MM.1S (cell line): ENCODE data around the gene CUL5.
A peak's percentile ranks its signal among the peaks of the same experiment; 100 is the strongest.
"Not testable (repeated sequence)": the region's sequence is repeated elsewhere in the genome, so short reads cannot be mapped to it uniquely, and the experiment has no call there.

Experiments used
- DNase-seq: peaks from one replicate; pipeline ENCODE4 v3.0.0-alpha.2; 2015
- H2AFZ ChIP-seq: fragments of 300-600 bp; sonication (generic); 2 replicates; pipeline ENCODE4 v1.6.0; 2016; ENCODE audit warnings: antibody characterized with exemption, low read length
- H3F3A ChIP-seq: fragments of 300-600 bp; sonication (generic); 2 replicates; pipeline ENCODE4 v1.6.1; 2016; ENCODE audit warnings: mild to moderate bottlenecking, antibody characterized with exemption, low read length, moderate library complexity, mixed read lengths; ENCODE audit not compliant: insufficient read depth
- H3K27ac ChIP-seq: fragments of 300-600 bp; sonication (generic); 2 replicates; pipeline ENCODE4 v1.5.1; 2016; ENCODE audit warnings: mild to moderate bottlenecking, low read length
- H3K27me3 ChIP-seq: fragments of 300-600 bp; sonication (generic); replicated peaks from 2 replicates; pipeline ENCODE4 v1.6.0; 2016; ENCODE audit warnings: low read length; ENCODE audit not compliant: insufficient read depth
- H3K36me3 ChIP-seq: fragments of 300-600 bp; sonication (generic); replicated peaks from 2 replicates; pipeline ENCODE4 v1.6.1; 2016; ENCODE audit warnings: mild to moderate bottlenecking, low read length, mixed read lengths; ENCODE audit not compliant: insufficient read depth
- H3K4me1 ChIP-seq: fragments of 300-600 bp; sonication (generic); 2 replicates; pipeline ENCODE4 v1.6.1; 2016; ENCODE audit warnings: low read length, mixed read lengths
- H3K4me2 ChIP-seq: fragments of 300-600 bp; sonication (generic); 2 replicates; pipeline ENCODE4 v1.6.0; 2016; ENCODE audit warnings: low read depth, low read length
- H3K4me3 ChIP-seq: fragments of 300-600 bp; sonication (generic); 2 replicates; pipeline ENCODE4 v1.5.1; 2016; ENCODE audit warnings: low read length, mixed read lengths
- H3K79me2 ChIP-seq: fragments of 300-600 bp; sonication (generic); 2 replicates; pipeline ENCODE4 v1.6.1; 2016; ENCODE audit warnings: mixed run types, low read length, mixed read lengths
- H3K9ac ChIP-seq: fragments of 300-600 bp; sonication (generic); 2 replicates; pipeline ENCODE4 v1.6.1; 2016; ENCODE audit warnings: low read length, mixed read lengths
- H3K9me2 ChIP-seq: fragments of 300-600 bp; sonication (generic); replicated peaks from 2 replicates; pipeline ENCODE4 v1.6.1; 2016; ENCODE audit warnings: mild to moderate bottlenecking, low read length, mixed read lengths; ENCODE audit not compliant: insufficient read depth
- H3K9me3 ChIP-seq: fragments of 300-600 bp; sonication (generic); replicated peaks from 2 replicates; pipeline ENCODE4 v1.6.1; 2016; ENCODE audit warnings: mild to moderate bottlenecking, low read length, mixed read lengths; ENCODE audit not compliant: insufficient read depth
- H4K20me1 ChIP-seq: fragments of 300-600 bp; sonication (generic); 2 replicates; pipeline ENCODE4 v1.6.1; 2016; ENCODE audit warnings: mild to moderate bottlenecking, low read length, moderate library complexity, mixed read lengths; ENCODE audit not compliant: insufficient read depth
- EZH2 ChIP-seq: fragments of 300-600 bp; sonication (generic); optimal IDR thresholded peaks from 2 replicates; pipeline ENCODE3; 2017; ENCODE audit warnings: low read depth, mild to moderate bottlenecking, antibody characterized with exemption, low read length, mixed read lengths
- EZH2phosphoT487 ChIP-seq: fragments of 300-600 bp; sonication (generic); IDR thresholded peaks from 2 replicates; pipeline ENCODE4 v1.6.1; 2018; ENCODE audit warnings: antibody characterized with exemption, low read length
- TF ChIP-seq, protein P1 (sequence below): fragments of 300-600 bp; sonication (generic); IDR thresholded peaks from 2 replicates; pipeline ENCODE4 v1.5.1; 2016; ENCODE audit warnings: antibody characterized with exemption, low read length, mixed read lengths

CUL5 gene

DNA sequence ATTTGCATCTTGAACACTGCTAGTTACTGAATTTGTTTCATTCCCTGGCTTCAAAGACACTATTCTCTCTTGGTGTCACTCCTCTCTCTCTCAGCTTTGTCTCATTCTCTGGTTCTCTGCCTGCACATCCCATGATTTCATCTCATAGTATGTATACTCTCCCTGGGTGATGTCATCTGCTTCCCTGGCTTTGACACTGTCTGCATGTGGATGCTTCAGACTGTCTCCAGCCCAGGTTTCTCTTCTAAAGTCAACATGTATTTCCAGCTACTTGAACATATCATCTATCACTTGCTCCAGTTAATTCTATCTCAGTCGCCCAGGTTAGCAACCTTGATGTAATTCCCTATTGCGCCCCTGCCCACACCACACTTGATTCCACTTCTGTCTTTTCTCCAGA is 103.4 kb downstream of the CUL5 start:
- Histone ChIP-seq H4K20me1 (no peaks in the 10 kb centered on the region), H2AFZ (no peak overlapping the region)

DNA sequence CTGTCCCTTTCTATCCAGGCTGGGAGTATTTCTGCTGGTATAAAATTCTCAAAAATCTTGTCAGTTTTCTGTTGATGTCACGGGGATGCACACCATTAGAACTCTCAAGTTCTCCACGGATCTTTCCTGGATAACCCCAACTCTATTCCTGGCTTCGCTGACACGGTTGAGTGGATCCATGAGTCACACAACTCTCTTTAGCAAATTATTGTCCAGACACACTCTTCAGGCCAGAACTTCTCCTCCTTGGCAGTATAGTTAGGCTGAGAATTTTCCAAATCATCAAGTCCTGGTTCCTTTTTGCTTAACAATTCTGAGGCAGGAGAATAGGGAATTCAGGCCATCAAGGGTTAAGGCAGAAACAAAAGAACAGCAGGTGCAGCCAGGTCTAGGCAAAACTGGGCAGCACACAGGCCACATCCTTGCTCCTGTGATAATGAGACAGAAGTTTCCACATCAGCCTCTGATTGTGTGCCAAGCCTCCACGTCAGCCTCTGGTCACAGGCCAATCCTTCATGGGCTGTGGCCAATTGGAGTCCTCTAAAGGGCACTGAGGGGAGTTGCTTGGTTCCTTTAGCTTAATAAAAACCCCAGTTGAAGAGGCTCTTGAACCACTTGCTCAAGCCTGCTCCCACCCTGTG is 106.9 kb downstream of the CUL5 start:
- Histone ChIP-seq H3K9ac (no peak overlapping the region), H3F3A (no peaks in the 10 kb centered on the region; the same call in 1 of the 2 replicates), H3K27me3 (no peaks in the 10 kb centered on the region), H3K27ac (no peak overlapping the region), H3K9me3 (no peaks in the 10 kb centered on the region), H3K36me3 (no peaks in the 10 kb centered on the region), H3K4me1 (no peaks in the 10 kb centered on the region), H3K79me2 (no peaks in the 10 kb centered on the region), H3K4me2 (no peak overlapping the region), H4K20me1 (no peaks in the 10 kb centered on the region), H2AFZ (no peak overlapping the region), H3K4me3 (no peak overlapping the region), H3K9me2 (no peaks in the 10 kb centered on the region)
- no peak for DNase-seq
- no peak for TF ChIP-seq EZH2
- no peak for TF ChIP-seq EZH2phosphoT487

More for the DNA sequence above, 103.4 kb downstream of the CUL5 start:
- no peaks in the 10 kb centered on the region for H3K27me3 ChIP-seq
- H3K36me3 ChIP-seq: no peaks in the 10 kb centered on the region
- H3K9me3 ChIP-seq: no peaks in the 10 kb centered on the region
- no peaks in the 10 kb centered on the region for H3K4me1 ChIP-seq
- DNase-seq: no peak
- H3K9ac ChIP-seq: no peak overlapping the region
- no peak overlapping the region for H3K4me3 ChIP-seq
- no peak overlapping the region for H3K27ac ChIP-seq
- TF ChIP-seq EZH2 (no peak), EZH2phosphoT487 (no peak)
- TF ChIP-seq, protein P1, sequence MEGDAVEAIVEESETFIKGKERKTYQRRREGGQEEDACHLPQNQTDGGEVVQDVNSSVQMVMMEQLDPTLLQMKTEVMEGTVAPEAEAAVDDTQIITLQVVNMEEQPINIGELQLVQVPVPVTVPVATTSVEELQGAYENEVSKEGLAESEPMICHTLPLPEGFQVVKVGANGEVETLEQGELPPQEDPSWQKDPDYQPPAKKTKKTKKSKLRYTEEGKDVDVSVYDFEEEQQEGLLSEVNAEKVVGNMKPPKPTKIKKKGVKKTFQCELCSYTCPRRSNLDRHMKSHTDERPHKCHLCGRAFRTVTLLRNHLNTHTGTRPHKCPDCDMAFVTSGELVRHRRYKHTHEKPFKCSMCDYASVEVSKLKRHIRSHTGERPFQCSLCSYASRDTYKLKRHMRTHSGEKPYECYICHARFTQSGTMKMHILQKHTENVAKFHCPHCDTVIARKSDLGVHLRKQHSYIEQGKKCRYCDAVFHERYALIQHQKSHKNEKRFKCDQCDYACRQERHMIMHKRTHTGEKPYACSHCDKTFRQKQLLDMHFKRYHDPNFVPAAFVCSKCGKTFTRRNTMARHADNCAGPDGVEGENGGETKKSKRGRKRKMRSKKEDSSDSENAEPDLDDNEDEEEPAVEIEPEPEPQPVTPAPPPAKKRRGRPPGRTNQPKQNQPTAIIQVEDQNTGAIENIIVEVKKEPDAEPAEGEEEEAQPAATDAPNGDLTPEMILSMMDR: no peak
- no peaks in the 10 kb centered on the region for H3K79me2 ChIP-seq
- no peaks in the 10 kb centered on the region for H3K9me2 ChIP-seq
- H3K4me2 ChIP-seq: no peak overlapping the region
- H3F3A ChIP-seq: no peaks in the 10 kb centered on the region

DNA sequence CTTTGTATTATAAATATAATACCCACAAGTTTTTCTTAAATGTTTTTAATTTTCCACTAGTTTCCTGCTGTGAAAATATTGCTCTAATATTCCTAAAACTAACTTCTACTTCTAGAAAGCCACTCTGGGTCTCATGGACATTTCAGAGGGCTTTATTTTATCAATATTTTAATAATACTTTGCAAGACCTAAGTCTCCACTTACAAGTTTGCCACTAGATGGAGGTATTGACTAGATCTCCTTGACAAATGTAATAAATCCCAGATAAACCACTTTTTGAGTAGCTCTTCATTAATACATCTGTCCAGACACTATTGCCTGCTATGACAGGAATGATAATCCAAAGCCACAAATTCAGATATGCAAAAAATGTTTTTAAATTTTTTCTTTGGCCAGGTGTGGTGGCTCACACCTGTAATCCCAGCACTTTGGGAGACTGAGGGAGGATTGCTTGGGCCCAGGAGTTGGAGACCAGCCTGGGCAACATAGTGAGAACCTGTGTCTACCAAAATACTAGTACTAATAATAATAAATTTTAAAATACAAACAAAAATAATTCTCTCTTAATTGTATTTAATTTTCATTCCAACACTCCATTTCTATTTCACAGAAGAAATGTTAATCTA is 109.2 kb downstream of the CUL5 start:
- Histone ChIP-seq H3K9me3 (no peaks in the 10 kb centered on the region), H3K4me3 (no peak overlapping the region), H3K27me3 (no peaks in the 10 kb centered on the region), H3K9me2 (no peaks in the 10 kb centered on the region), H2AFZ (no peak overlapping the region), H3K4me2 (no peak overlapping the region), H3K9ac (no peak overlapping the region), H3K79me2 (peaks cover 14% of the 10 kb centered on the region), H3K27ac (no peak overlapping the region), H4K20me1 (no peaks in the 10 kb centered on the region), H3K4me1 (peaks cover 8% of the 10 kb centered on the region; the same call in 1 of the 2 replicates), H3K36me3 (no peaks in the 10 kb centered on the region), H3F3A (no peaks in the 10 kb centered on the region; the same call in 1 of the 2 replicates)
- peak; percentile 58 for DNase-seq
- TF ChIP-seq EZH2 (no peak), EZH2phosphoT487 (no peak)
- TF ChIP-seq, protein P1: peak; percentile 54

DNA sequence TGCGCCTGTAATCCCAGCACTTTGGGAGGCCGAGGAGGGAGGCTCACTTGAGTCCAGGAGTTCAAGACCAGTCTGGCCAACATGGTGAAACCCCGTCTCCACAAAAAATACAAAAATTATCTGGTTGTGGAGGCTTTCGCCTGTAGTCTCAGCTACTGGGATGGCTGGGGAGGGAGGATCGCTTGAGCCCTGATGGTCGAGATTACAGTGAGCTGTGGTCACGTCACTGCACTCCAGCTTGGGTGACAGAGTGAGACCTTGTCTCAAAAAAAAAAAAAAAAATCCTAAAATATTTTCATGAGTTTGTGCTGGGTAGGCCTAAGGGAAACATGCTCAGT is 112.2 kb downstream of the CUL5 start:
- not testable (repeated sequence) for H4K20me1 ChIP-seq, H3K9me2 ChIP-seq, H3K9me3 ChIP-seq, H3K27me3 ChIP-seq, DNase-seq, H3F3A ChIP-seq, H3K36me3 ChIP-seq
- peak overlapping the region; percentile 85; the same call in 1 of the 2 replicates for H3K9ac ChIP-seq
- peaks cover 15% of the 10 kb centered on the region; the same call in 1 of the 2 replicates for H3K4me1 ChIP-seq
- H3K4me2 ChIP-seq: peak overlapping the region; percentile 87
- H3K79me2 ChIP-seq: peaks cover 40% of the 10 kb centered on the region
- H3K4me3 ChIP-seq: peak overlapping the region; percentile 70
- H2AFZ ChIP-seq: peak overlapping the region; percentile 95
- peak overlapping the region; percentile 19; the same call in 1 of the 2 replicates for H3K27ac ChIP-seq
